Left colon (tissue), 2 donors: ENCODE measurements around the gene AEN. TPM values are rescaled to one million over a fixed set of nuclear protein-coding genes. Genes with fewer than 3 reads are reported as not detected.

Source experiments
- ATAC-seq: fragments of 200-7000 bp; cut with Tn5 transposase; one replicate; pipeline ENCODE4 v1.9.1; 2020; ENCODE audit warnings: mild to moderate bottlenecking, moderate library complexity
- DNase-seq, 2 donors: peaks; one replicate each; pipeline ENCODE4 v3.0.0-alpha.2; 2020
- intact Hi-C, 2 donors: fragments of 100-400 bp; cut with DNase I in 1 of 2; cut with micrococcal nuclease in 1 of 2; formaldehyde crosslinking; loops; one replicate each; pipeline versions ENCODE4 v1.11.2 to v1.14.0; 2022; cut with DNase I, micrococcal nuclease
- total RNA-seq, 2 donors: library from RNA; stranded (reverse); fragmentation: NEBNext Ultra II Directional; extraction: Animal tissue kit (Norgen Biotek cat#: 25700); gene quantifications; one replicate each; pipeline ENCODE4 v1.2.1, GENCODE V29; 2021
- donor health status: DM: no; HTN: no; CAD: no.
- donor health status: DM: yes; HTN: yes; CAD: no.

AEN gene
- total RNA-seq, 2 donors from 2014 or later = 11.4 to 16.9 TPM

- no peak for DNase-seq
- ATAC-seq = no peak
- intact Hi-C loops = loop anchor here (5.0 to 10.0 kb wide), 3 partner anchors 166 to 181 kb away; no protein-coding TSS in a partner anchor
These were observed 34.8 kb downstream of the AEN start for GRCh38 chr15:88655800-88656488.

GRCh38 chr15:88656760-88657221 lies 35.7 kb downstream of the AEN start:
- DNase-seq (peak; percentile 43 to 49), ATAC-seq (peak; percentile 39)
- intact Hi-C loops = loop anchor here (5.0 to 10.0 kb wide), 3 partner anchors 166 to 181 kb away; no protein-coding TSS in a partner anchor

- DNase-seq (no peak), ATAC-seq (peak; percentile 72)
- intact Hi-C loops = loop anchor here (5.0 to 10.0 kb wide), 3 partner anchors 165 to 180 kb away; no protein-coding TSS in a partner anchor
These were observed 36.4 kb downstream of the AEN start for GRCh38 chr15:88657326-88658069.

GRCh38 chr15:88658070-88658965 lies 37.2 kb downstream of the AEN start:
- ATAC-seq (no peak), DNase-seq (no peak)
- intact Hi-C loops = loop anchor here (5.0 to 10.0 kb wide), 3 partner anchors 164 to 179 kb away; no protein-coding TSS in a partner anchor

GRCh38 chr15:88658972-88659931 lies 38.1 kb downstream of the AEN start:
- intact Hi-C loops = loop anchor here (5.0 to 10.0 kb wide), 3 partner anchors 163 to 178 kb away; no protein-coding TSS in a partner anchor
- DNase-seq (no peak), ATAC-seq (no peak)

- intact Hi-C loops = no loop called here
- DNase-seq = no peak
- no peak for ATAC-seq
These were observed 40.0 kb downstream of the AEN start for GRCh38 chr15:88661041-88661700.

- ATAC-seq = no peak
These were observed 40.8 kb downstream of the AEN start for GRCh38 chr15:88661761-88662556.

GRCh38 chr15:88663141-88663621 lies 42.0 kb downstream of the AEN start:
- intact Hi-C loops = no loop called here
- DNase-seq (no peak), ATAC-seq (no peak)

More at GRCh38 chr15:88661761-88662556, 40.8 kb downstream of the AEN start:
- intact Hi-C loops = no loop called here
- DNase-seq = no peak

- ATAC-seq (peak; percentile 56), DNase-seq (no peak)
- intact Hi-C loops = no loop called here
These were observed 43.1 kb downstream of the AEN start for GRCh38 chr15:88664151-88664778.

- no peak for DNase-seq
- intact Hi-C loops = no loop called here
- ATAC-seq = no peak
These were observed 53.5 kb downstream of the AEN start for GRCh38 chr15:88674661-88675060.

GRCh38 chr15:88678755-88679154 lies 57.6 kb downstream of the AEN start:
- DNase-seq (no peak), ATAC-seq (no peak)
- intact Hi-C loops = no loop called here

- ATAC-seq (no peak), DNase-seq (no peak)
- intact Hi-C loops = no loop called here
These were observed 59.3 kb downstream of the AEN start for GRCh38 chr15:88680241-88681001.

- ATAC-seq = no peak
- intact Hi-C loops = no loop called here
- no peak for DNase-seq
These were observed 60.6 kb downstream of the AEN start for GRCh38 chr15:88681610-88682221.
